GM19438 (cell line): Measurements from ENCODE around the gene MAP3K20.
"Not testable (repeated sequence)": the region's sequence is repeated elsewhere in the genome, so short reads cannot be mapped to it uniquely, and the experiment has no call there.

Source experiments
- ATAC-seq: cut with Tn5 transposase; IDR thresholded peaks from one replicate; pipeline ENCODE4 v1.9.1; 2021; ENCODE audit warnings: low read depth; ENCODE audit not compliant: unreplicated experiment

Gene MAP3K20

GRCh38 chr2:173075781-173076580 lies at the start of gene MAP3K20:
MAP3K20 (plus strand) TSS chr2:173075846; CDS start chr2:173091032, 15,186 bp downstream.
- ATAC-seq = peak; percentile 75

GRCh38 chr2:173026479-173026878 lies 49.2 kb upstream of the MAP3K20 start:
- ATAC-seq = no peak

- no peak for ATAC-seq
Observed at GRCh38 chr2:173027181-173028128, 48.2 kb upstream of the MAP3K20 start.

GRCh38 chr2:173028141-173028540 lies 47.5 kb upstream of the MAP3K20 start:
- ATAC-seq = no peak

- no peak for ATAC-seq
Observed at GRCh38 chr2:173028671-173029070, 47.0 kb upstream of the MAP3K20 start.

GRCh38 chr2:173030561-173031490 lies 44.8 kb upstream of the MAP3K20 start:
- no peak for ATAC-seq

GRCh38 chr2:173032032-173032431 lies 43.6 kb upstream of the MAP3K20 start:
- ATAC-seq = no peak

- no peak for ATAC-seq
Observed at GRCh38 chr2:173033084-173033483, 42.6 kb upstream of the MAP3K20 start.

GRCh38 chr2:173034143-173034542 lies 41.5 kb upstream of the MAP3K20 start:
- ATAC-seq = no peak

- no peak for ATAC-seq
Observed at GRCh38 chr2:173037245-173038120, 38.2 kb upstream of the MAP3K20 start.

- ATAC-seq = not testable (repeated sequence)
Observed at GRCh38 chr2:173038257-173038656, 37.4 kb upstream of the MAP3K20 start.

- ATAC-seq = no peak
Observed at GRCh38 chr2:173040729-173041128, 34.9 kb upstream of the MAP3K20 start.

- no peak for ATAC-seq
Observed at GRCh38 chr2:173043476-173043875, 32.2 kb upstream of the MAP3K20 start.

- no peak for ATAC-seq
Observed at GRCh38 chr2:173043897-173044519, 31.6 kb upstream of the MAP3K20 start.

- ATAC-seq = no peak
Observed at GRCh38 chr2:173044686-173045085, 31.0 kb upstream of the MAP3K20 start.

GRCh38 chr2:173045181-173045580 lies 30.5 kb upstream of the MAP3K20 start:
- no peak for ATAC-seq

GRCh38 chr2:173048522-173048896 lies 27.1 kb upstream of the MAP3K20 start:
- ATAC-seq = no peak

GRCh38 chr2:173048897-173049661 lies 26.6 kb upstream of the MAP3K20 start:
- peak; percentile 68 for ATAC-seq
